ENCODE measurements around the gene MTLN. TPM values are rescaled to one million over a fixed set of nuclear protein-coding genes. Genes with fewer than 3 reads are reported as not detected.
A peak's percentile ranks its signal among the peaks of the same experiment; 100 is the strongest.
"Not testable (repeated sequence)": the region's sequence is repeated elsewhere in the genome, so short reads cannot be mapped to it uniquely, and the experiment has no call there.

MTLN gene
- total and polyA plus RNA-seq, 2 donors (not counting 1 experiment from before 2014, with no cell fraction given) = 12.3 to 51.9 TPM

DNA sequence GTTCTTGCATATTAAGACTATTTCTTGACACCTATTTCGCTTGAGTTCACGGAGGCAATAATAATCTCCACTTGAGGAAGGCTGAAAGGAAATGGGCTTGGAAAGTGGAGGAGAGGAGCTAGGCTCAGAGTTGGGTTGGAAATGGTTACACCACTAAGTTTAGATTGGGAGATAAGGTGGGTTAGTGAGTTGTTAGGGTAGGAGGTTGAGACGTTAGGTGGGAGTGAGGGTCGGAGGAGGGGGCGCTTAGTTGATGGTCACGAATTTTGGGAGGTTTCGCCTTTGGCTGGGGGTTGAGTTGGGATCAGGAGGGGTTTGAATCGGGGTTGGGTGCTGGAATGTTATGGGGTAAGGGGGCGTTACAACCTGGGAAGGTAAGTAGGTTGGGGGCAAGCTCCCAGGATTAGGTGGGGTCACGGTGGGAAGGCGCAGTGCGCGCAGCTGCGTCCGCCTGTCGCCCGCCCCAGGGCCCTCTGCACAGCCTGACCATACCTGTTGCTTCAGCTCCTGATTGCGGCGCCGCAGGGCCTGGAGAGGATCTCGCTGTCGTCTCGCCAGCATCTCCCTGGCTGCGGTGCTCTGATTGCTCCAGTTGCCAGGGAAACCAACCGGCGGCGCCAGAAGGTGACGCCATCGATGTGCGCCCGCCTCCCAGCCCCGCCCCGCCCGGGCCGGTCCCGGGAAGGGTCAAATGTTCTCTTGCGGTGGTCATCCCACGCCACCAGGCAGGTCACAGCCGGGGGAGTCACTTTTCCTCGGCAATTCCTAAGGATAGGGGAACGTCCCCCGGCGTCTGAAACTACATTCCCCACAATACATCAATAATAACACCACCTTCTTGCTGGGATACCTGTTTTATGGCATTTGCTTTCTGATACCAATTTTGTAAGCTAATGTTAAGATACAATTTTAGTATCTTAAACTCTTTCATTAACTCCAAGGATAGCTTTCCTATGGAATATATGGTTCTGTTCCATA lies 7.7 kb downstream of the MTLN start, which contains the start of gene NPHP1:
TSS of gene NPHP1 (minus strand) at position 606 of the 978 bp plus-strand sequence. CDS start at position 561, 45 bp downstream.
- Histone ChIP-seq H3K27me3 (ENCODE audit: control insufficient read depth, insufficient read depth, low read length) (no peaks in the 10 kb centered on the region), H3K4me2 (ENCODE audit: extremely low read depth, insufficient read depth, low read length) (peak within 1 kb of the TSS; percentile 95), H3K27ac (ENCODE audit: insufficient read depth, low read length) (peak within 1 kb of the TSS; percentile 91), H3K9ac (ENCODE audit: insufficient read depth, low read length) (peak within 1 kb of the TSS; percentile 89), H3K4me1 (ENCODE audit: control insufficient read depth, extremely low read depth, insufficient read depth, low read length) (no peaks in the 10 kb centered on the region), H2AFZ (ENCODE audit: low read length) (peak within 1 kb of the TSS; percentile 100), H4K20me1 (ENCODE audit: control insufficient read depth, extremely low read depth, insufficient read depth, low read length) (no peaks in the 10 kb centered on the region), H3K79me2 (ENCODE audit: control insufficient read depth, insufficient read depth, low read length) (no peaks in the 10 kb centered on the region), H3K4me3 (replicated peaks in 1 of 4; ENCODE audit: control extremely low read depth in 1 of 4, insufficient read depth in 1 of 4, low read depth in 3 of 4, low read length in 4 of 4) (peak within 1 kb of the TSS; percentile 88 to 93 (median 91)), H3K36me3 (ENCODE audit: control insufficient read depth, insufficient read depth, low read length) (no peaks in the 10 kb centered on the region), H3K9me3 (ENCODE audit: control insufficient read depth, insufficient read depth, low read depth, low read length) (no peaks in the 10 kb centered on the region)
- DNase-seq (ENCODE audit: low read depth in 2 of 2) = peak; percentile 78 to 80
- no peak for TF ChIP-seq EZH2 (IDR thresholded peaks at IDR 0.05; ENCODE audit: low read length, missing control alignments)

GRCh38 chr2:110198016-110198415 lies 14.3 kb downstream of the MTLN start:
- no peaks in the 10 kb centered on the region for H3K27me3 ChIP-seq (ENCODE audit: control insufficient read depth, insufficient read depth, low read length)
- no peaks in the 10 kb centered on the region for H3K36me3 ChIP-seq (ENCODE audit: control insufficient read depth, insufficient read depth, low read length)
- no peak overlapping the region for H3K27ac ChIP-seq (ENCODE audit: insufficient read depth, low read length)
- no peak for DNase-seq (ENCODE audit: low read depth in 2 of 2)
- H3K4me3 ChIP-seq (replicated peaks in 1 of 4; ENCODE audit: control extremely low read depth in 1 of 4, insufficient read depth in 1 of 4, low read depth in 3 of 4, low read length in 4 of 4) = no peak overlapping the region
- no peaks in the 10 kb centered on the region for H3K4me1 ChIP-seq (ENCODE audit: control insufficient read depth, extremely low read depth, insufficient read depth, low read length)
- H3K9me3 ChIP-seq (ENCODE audit: control insufficient read depth, insufficient read depth, low read depth, low read length) = no peaks in the 10 kb centered on the region
- no peaks in the 10 kb centered on the region for H3K79me2 ChIP-seq (ENCODE audit: control insufficient read depth, insufficient read depth, low read length)
- H2AFZ ChIP-seq (ENCODE audit: low read length) = no peak overlapping the region
- no peak overlapping the region for H3K4me2 ChIP-seq (ENCODE audit: extremely low read depth, insufficient read depth, low read length)
- no peak overlapping the region for H3K9ac ChIP-seq (ENCODE audit: insufficient read depth, low read length)
- TF ChIP-seq EZH2 (IDR thresholded peaks at IDR 0.05; ENCODE audit: low read length, missing control alignments) = no peak
- TF ChIP-seq CTCF (conservative IDR thresholded peaks at IDR 0.05 in 1 of 2, IDR thresholded peaks at IDR 0.05 in 1 of 2; ENCODE audit: low read depth in 1 of 2, low read length in 2 of 2) = no peak
- no peaks in the 10 kb centered on the region for H4K20me1 ChIP-seq (ENCODE audit: control insufficient read depth, extremely low read depth, insufficient read depth, low read length)

GRCh38 chr2:110197452-110197851 lies 14.9 kb downstream of the MTLN start:
- Histone ChIP-seq H4K20me1 (ENCODE audit: control insufficient read depth, extremely low read depth, insufficient read depth, low read length) (no peaks in the 10 kb centered on the region), H3K4me3 (replicated peaks in 1 of 4; ENCODE audit: control extremely low read depth in 1 of 4, insufficient read depth in 1 of 4, low read depth in 3 of 4, low read length in 4 of 4) (no peak overlapping the region), H3K4me2 (ENCODE audit: extremely low read depth, insufficient read depth, low read length) (no peak overlapping the region), H2AFZ (ENCODE audit: low read length) (no peak overlapping the region), H3K4me1 (ENCODE audit: control insufficient read depth, extremely low read depth, insufficient read depth, low read length) (no peaks in the 10 kb centered on the region), H3K79me2 (ENCODE audit: control insufficient read depth, insufficient read depth, low read length) (no peaks in the 10 kb centered on the region), H3K9ac (ENCODE audit: insufficient read depth, low read length) (no peak overlapping the region), H3K9me3 (ENCODE audit: control insufficient read depth, insufficient read depth, low read depth, low read length) (no peaks in the 10 kb centered on the region), H3K27me3 (ENCODE audit: control insufficient read depth, insufficient read depth, low read length) (no peaks in the 10 kb centered on the region), H3K27ac (ENCODE audit: insufficient read depth, low read length) (no peak overlapping the region), H3K36me3 (ENCODE audit: control insufficient read depth, insufficient read depth, low read length) (no peaks in the 10 kb centered on the region)
- TF ChIP-seq CTCF (conservative IDR thresholded peaks at IDR 0.05 in 1 of 2, IDR thresholded peaks at IDR 0.05 in 1 of 2; ENCODE audit: low read depth in 1 of 2, low read length in 2 of 2) (no peak), EZH2 (IDR thresholded peaks at IDR 0.05; ENCODE audit: low read length, missing control alignments) (no peak)
- no peak for DNase-seq (ENCODE audit: low read depth in 2 of 2)

GRCh38 chr2:110190169-110190568 lies 22.2 kb downstream of the MTLN start:
- not testable (repeated sequence) for H3K27ac ChIP-seq (ENCODE audit: insufficient read depth, low read length); H3K9me3 ChIP-seq (ENCODE audit: control insufficient read depth, insufficient read depth, low read depth, low read length); H3K36me3 ChIP-seq (ENCODE audit: control insufficient read depth, insufficient read depth, low read length); H3K9ac ChIP-seq (ENCODE audit: insufficient read depth, low read length); H4K20me1 ChIP-seq (ENCODE audit: control insufficient read depth, extremely low read depth, insufficient read depth, low read length); H3K27me3 ChIP-seq (ENCODE audit: control insufficient read depth, insufficient read depth, low read length); H3K4me2 ChIP-seq (ENCODE audit: extremely low read depth, insufficient read depth, low read length); H3K4me3 ChIP-seq (replicated peaks in 1 of 4; ENCODE audit: control extremely low read depth in 1 of 4, insufficient read depth in 1 of 4, low read depth in 3 of 4, low read length in 4 of 4); H3K79me2 ChIP-seq (ENCODE audit: control insufficient read depth, insufficient read depth, low read length); DNase-seq (ENCODE audit: low read depth in 2 of 2); H3K4me1 ChIP-seq (ENCODE audit: control insufficient read depth, extremely low read depth, insufficient read depth, low read length); H2AFZ ChIP-seq (ENCODE audit: low read length)

All from fibroblast of lung (primary cell).